GM19099 (cell line): Measurements from ENCODE around the gene NTRK2.

Experiments
- POLR2A ChIP-seq: IDR thresholded peaks from 3 replicates; pipeline ENCODE4 v1.6.1; 2011; ENCODE audit warnings: low read depth; ENCODE audit not compliant: insufficient read length; ENCODE audit errors: extremely low read depth

NTRK2 gene

GRCh38 chr9:84750152-84750865, 80.8 kb downstream of the NTRK2 start:
- no peak for TF ChIP-seq POLR2A

GRCh38 chr9:84751921-84752320, 82.4 kb downstream of the NTRK2 start:
- TF ChIP-seq POLR2A = no peak

GRCh38 chr9:84754461-84754860, 84.9 kb downstream of the NTRK2 start:
- TF ChIP-seq POLR2A = no peak

GRCh38 chr9:84754881-84755280, 85.4 kb downstream of the NTRK2 start:
- TF ChIP-seq POLR2A = no peak

- TF ChIP-seq POLR2A = no peak
Observed at GRCh38 chr9:84755380-84755779, 85.9 kb downstream of the NTRK2 start.

- no peak for TF ChIP-seq POLR2A
Observed at GRCh38 chr9:84756171-84756570, 86.6 kb downstream of the NTRK2 start.

- no peak for TF ChIP-seq POLR2A
Observed at GRCh38 chr9:84756731-84757130, 87.2 kb downstream of the NTRK2 start.

- no peak for TF ChIP-seq POLR2A
Observed at GRCh38 chr9:84758817-84759216, 89.3 kb downstream of the NTRK2 start.

- no peak for TF ChIP-seq POLR2A
Observed at GRCh38 chr9:84759300-84759750, 89.8 kb downstream of the NTRK2 start.

- no peak for TF ChIP-seq POLR2A
Observed at GRCh38 chr9:84759804-84760203, 90.3 kb downstream of the NTRK2 start.

GRCh38 chr9:84761137-84761808, 91.7 kb downstream of the NTRK2 start:
- TF ChIP-seq POLR2A = no peak

- TF ChIP-seq POLR2A = no peak
Observed at GRCh38 chr9:84772511-84772910, 103.0 kb downstream of the NTRK2 start.

GRCh38 chr9:84773022-84773421, 103.5 kb downstream of the NTRK2 start:
- no peak for TF ChIP-seq POLR2A

- TF ChIP-seq POLR2A = no peak
Observed at GRCh38 chr9:84775056-84775643, 105.6 kb downstream of the NTRK2 start.

- no peak for TF ChIP-seq POLR2A
Observed at GRCh38 chr9:84778570-84778969, 109.0 kb downstream of the NTRK2 start.

GRCh38 chr9:84779883-84780282, 110.4 kb downstream of the NTRK2 start:
- no peak for TF ChIP-seq POLR2A
